HUDEP-2 (cell line): ENCODE data around the gene ZNF148.

Experiments
- DNase-seq, 76 experiments: peaks; one replicate each; lab custom pipeline; 2025; ENCODE audit not compliant: unreplicated experiment in 76 of 76; lab: John Stamatoyannopoulos, UW

The ZNF148 gene

GRCh38 chr3:125334675-125335560, 40.2 kb downstream of the ZNF148 start:
- no peak for DNase-seq

GRCh38 chr3:125332504-125332903, 42.6 kb downstream of the ZNF148 start:
- peak in 1 of 76 experiments; percentile 6 for DNase-seq

GRCh38 chr3:125331243-125331642, 43.9 kb downstream of the ZNF148 start:
- DNase-seq, result no peak

- DNase-seq, result no peak
Observed at GRCh38 chr3:125326957-125327356, 48.2 kb downstream of the ZNF148 start.

- no peak for DNase-seq
Observed at GRCh38 chr3:125325746-125326145, 49.4 kb downstream of the ZNF148 start.

GRCh38 chr3:125324341-125324740, 50.8 kb downstream of the ZNF148 start:
- DNase-seq, result no peak

- DNase-seq, result no peak
Observed at GRCh38 chr3:125322917-125323316, 52.2 kb downstream of the ZNF148 start.

- no peak for DNase-seq
Observed at GRCh38 chr3:125322166-125322565, 53.0 kb downstream of the ZNF148 start.

- no peak for DNase-seq
Observed at GRCh38 chr3:125319765-125320164, 55.4 kb downstream of the ZNF148 start.

- DNase-seq, result no peak
Observed at GRCh38 chr3:125318871-125319270, 56.3 kb downstream of the ZNF148 start.

- no peak for DNase-seq
Observed at GRCh38 chr3:125318167-125318865, 56.8 kb downstream of the ZNF148 start.

- no peak for DNase-seq
Observed at GRCh38 chr3:125317761-125318160, 57.4 kb downstream of the ZNF148 start.

- DNase-seq, result no peak
Observed at GRCh38 chr3:125316949-125317348, 58.2 kb downstream of the ZNF148 start.

GRCh38 chr3:125316246-125316645, 58.9 kb downstream of the ZNF148 start:
- DNase-seq, result no peak

- DNase-seq, result no peak
Observed at GRCh38 chr3:125313060-125313635, 62.0 kb downstream of the ZNF148 start.

GRCh38 chr3:125310623-125311081, 64.5 kb downstream of the ZNF148 start:
- DNase-seq, result no peak

- no peak for DNase-seq
Observed at GRCh38 chr3:125309476-125309875, 65.6 kb downstream of the ZNF148 start.

GRCh38 chr3:125306620-125307019, 68.5 kb downstream of the ZNF148 start:
- no peak for DNase-seq

GRCh38 chr3:125302932-125303331, 72.2 kb downstream of the ZNF148 start:
- no peak for DNase-seq

GRCh38 chr3:125300416-125300815, 74.7 kb downstream of the ZNF148 start:
- DNase-seq, result no peak

GRCh38 chr3:125294411-125294810, 80.7 kb downstream of the ZNF148 start:
- no peak for DNase-seq
